Esophagus muscularis mucosa (tissue), 4 donors: ENCODE results near the gene ZNF770. TPM values are rescaled to one million over a fixed set of nuclear protein-coding genes. Genes with fewer than 3 reads are reported as not detected.
"Not testable (repeated sequence)": the region's sequence is repeated elsewhere in the genome, so short reads cannot be mapped to it uniquely, and the experiment has no call there.

Experiments used
- DNase-seq: peaks from one replicate; pipeline ENCODE4 v3.0.0-alpha.2; 2017; ENCODE audit errors: extremely low spot score
- H3K27ac ChIP-seq, 4 donors: fragments of 200-600 bp; sonication (generic); replicated peaks in 1 of 4; 1 replicate in 3 of 4; 2 replicates in 1 of 4; pipeline ENCODE4 v1.5.1; 2016 to 2019; ENCODE audit warnings: mild to moderate bottlenecking in 1 of 4
- H3K27me3 ChIP-seq, 4 donors: fragments of 200-600 bp; sonication (generic); one replicate each; pipeline versions ENCODE4 v1.5.1 to v1.6.0; 2016 to 2019
- H3K36me3 ChIP-seq, 4 donors: fragments of 200-600 bp; sonication (generic); one replicate each; pipeline ENCODE4 v1.5.1; 2016 to 2019
- H3K4me1 ChIP-seq, 4 donors: fragments of 200-600 bp; sonication (generic); one replicate each; pipeline ENCODE4 v1.5.1; 2016 to 2019
- H3K4me3 ChIP-seq, 4 donors: fragments of 200-600 bp; sonication (generic); 1 replicate in 2 of 4; 2 replicates in 2 of 4; pipeline ENCODE4 v1.5.1; 2016 to 2019; ENCODE audit warnings: mild to moderate bottlenecking in 4 of 4, moderate library complexity in 1 of 4
- H3K9me3 ChIP-seq, 4 donors: fragments of 200-600 bp; sonication (generic); 1 replicate in 3 of 4; 2 replicates in 1 of 4; pipeline ENCODE4 v1.5.1; 2016 to 2019
- CTCF ChIP-seq, 3 experiments: fragments of 200-600 bp in 2 of 3; fragments of 450-650 bp in 1 of 3; sonication (generic) in 2 of 3; IDR thresholded peaks; one replicate each; pipeline ENCODE4 v1.5.1; 2017 to 2019; ENCODE audit warnings: antibody characterized with exemption in 3 of 3, mild to moderate bottlenecking in 2 of 3, moderate library complexity in 1 of 3
- EP300 ChIP-seq: sonication (generic); formaldehyde crosslinking; IDR thresholded peaks from one replicate; pipeline ENCODE4 v1.6.1; 2017; ENCODE audit warnings: antibody characterized with exemption
- POLR2A ChIP-seq: fragments of 450-650 bp; IDR thresholded peaks from one replicate; pipeline ENCODE4 v1.6.1; 2017; ENCODE audit warnings: antibody characterized with exemption, moderate library complexity, mild to moderate bottlenecking, low read depth
- POLR2AphosphoS5 ChIP-seq, 2 donors: sonication (generic); formaldehyde crosslinking; IDR thresholded peaks; one replicate each; pipeline ENCODE4 v1.6.1; 2017; ENCODE audit warnings: antibody characterized with exemption in 2 of 2
- WGBS: methylation state at CpG from one replicate; pipeline ENCODE4 v1.1.5; 2018; 5-methylcytosine and 5-hydroxymethylcytosine counted together
- intact Hi-C: fragments of 100-400 bp; cut with DNase I; formaldehyde crosslinking; loops from one replicate; pipeline ENCODE4 v1.15.1; 2023
- total RNA-seq, 4 donors: library from RNA; depleted of rRNA; stranded (reverse); fragments of >200 nt; gene quantifications; one replicate each; pipeline versions ENCODE4 v1.1.0 to v1.2.1, GENCODE V29; 2016

Gene ZNF770
- total RNA-seq, 4 donors from 2014 or later: 18.5 to 23.7 (median 20.2) TPM

GRCh38 chr15:34942363-34942762, 45.7 kb downstream of the ZNF770 start:
- Histone ChIP-seq H3K4me1 (no peaks in the 10 kb centered on the region), H3K27ac (no peak overlapping the region), H3K9me3 (no peaks in the 10 kb centered on the region), H3K27me3 (no peaks in the 10 kb centered on the region), H3K36me3 (peaks cover 35 to 93% (median 67%) of the 10 kb centered on the region in 4 donors), H3K4me3 (no peak overlapping the region)
- intact Hi-C loops: no loop called here
- no peak for TF ChIP-seq POLR2A
- TF ChIP-seq POLR2AphosphoS5 (IDR thresholded peaks at IDR 0.05): no peak
- no peak for TF ChIP-seq CTCF (IDR thresholded peaks at IDR 0.05)
- no peak for TF ChIP-seq EP300
- WGBS: 68% methylated on average over 6 of the region's 6 CpGs
- no peak for DNase-seq

GRCh38 chr15:34941831-34942230, 46.3 kb downstream of the ZNF770 start:
- Histone ChIP-seq H3K27ac (no peak overlapping the region), H3K4me1 (no peaks in the 10 kb centered on the region), H3K9me3 (no peaks in the 10 kb centered on the region), H3K36me3 (peaks cover 35 to 97% (median 70%) of the 10 kb centered on the region in 4 donors), H3K27me3 (no peaks in the 10 kb centered on the region), H3K4me3 (no peak overlapping the region)
- DNase-seq: no peak
- WGBS: 85% methylated on average over 3 of the region's 3 CpGs
- TF ChIP-seq CTCF (IDR thresholded peaks at IDR 0.05): no peak
- no peak for TF ChIP-seq POLR2A
- no peak for TF ChIP-seq EP300
- TF ChIP-seq POLR2AphosphoS5 (IDR thresholded peaks at IDR 0.05): no peak
- intact Hi-C loops: no loop called here

- intact Hi-C loops: no loop called here
- H3K27me3 ChIP-seq: no peaks in the 10 kb centered on the region
- TF ChIP-seq EP300: no peak
- TF ChIP-seq CTCF (IDR thresholded peaks at IDR 0.05): no peak
- TF ChIP-seq POLR2AphosphoS5 (IDR thresholded peaks at IDR 0.05): no peak
- no peak for TF ChIP-seq POLR2A
- H3K27ac ChIP-seq: no peak overlapping the region
- DNase-seq: no peak
- H3K36me3 ChIP-seq: peaks cover 35 to 97% (median 74%) of the 10 kb centered on the region in 4 donors
- no peaks in the 10 kb centered on the region for H3K4me1 ChIP-seq
- H3K4me3 ChIP-seq: no peak overlapping the region
- 96% methylated on average over 2 of the region's 2 CpGs for WGBS
- no peaks in the 10 kb centered on the region for H3K9me3 ChIP-seq
Measured at GRCh38 chr15:34941185-34941698, 46.8 kb downstream of the ZNF770 start.

- Histone ChIP-seq H3K27ac (no peak overlapping the region), H3K36me3 (peaks cover 48 to 93% (median 81%) of the 10 kb centered on the region in 4 donors), H3K27me3 (no peaks in the 10 kb centered on the region), H3K4me1 (no peaks in the 10 kb centered on the region), H3K9me3 (no peaks in the 10 kb centered on the region), H3K4me3 (no peak overlapping the region)
- no peak for TF ChIP-seq CTCF (IDR thresholded peaks at IDR 0.05)
- TF ChIP-seq POLR2A: no peak
- TF ChIP-seq POLR2AphosphoS5 (IDR thresholded peaks at IDR 0.05): no peak
- no peak for TF ChIP-seq EP300
- no peak for DNase-seq
- 88% methylated on average over 3 of the region's 3 CpGs for WGBS
- intact Hi-C loops: no loop called here
Measured at GRCh38 chr15:34933432-34933975, 54.6 kb downstream of the ZNF770 start.

GRCh38 chr15:34928349-34928748, 59.7 kb downstream of the ZNF770 start:
- H3K27ac ChIP-seq, DNase-seq, H3K4me1 ChIP-seq, intact Hi-C loops, H3K9me3 ChIP-seq, H3K4me3 ChIP-seq, H3K27me3 ChIP-seq: not testable (repeated sequence)
- H3K36me3 ChIP-seq: peaks cover 39 to 85% (median 73%) of the 10 kb centered on the region in 4 donors
- WGBS: over 99% methylated on average over 6 of the region's 6 CpGs

Other genes starting within 250 kb of the ZNF770 start
- gene GJD2, start 233.3 kb downstream of the ZNF770 start, total RNA-seq: not detected
- 1 to 10 TPM; 4.7 to 8.7 (median 7.3) TPM for gene ACTC1, start 192.7 kb downstream of the ZNF770 start, total RNA-seq
- gene AQR, start 18.5 kb downstream of the ZNF770 start, total RNA-seq: 10 to 100 TPM; 14.2 to 18.7 (median 16.8) TPM
- 1 to 10 TPM in 1 of 4 donors, under 1 TPM in 2, not detected in 1; 0.63 to 3.3 (median 0.71) TPM for gene NANOGP8, start 97.0 kb upstream of the ZNF770 start, total RNA-seq